ENCODE measurements around the gene PANK3.
"Not testable (repeated sequence)": the region's sequence is repeated elsewhere in the genome, so short reads cannot be mapped to it uniquely, and the experiment has no call there.

PANK3 gene

GRCh38 chr5:168557389-168557788, 21.8 kb downstream of the PANK3 start:
- Histone ChIP-seq H3K4me1 (ENCODE audit: control insufficient read depth, insufficient read depth, low read length) (no peaks in the 10 kb centered on the region), H3K27ac (ENCODE audit: insufficient read depth, low read depth, low read length, poor library complexity, severe bottlenecking) (no peak overlapping the region), H3K36me3 (ENCODE audit: control insufficient read depth, insufficient read depth, low read length) (peaks cover 53% of the 10 kb centered on the region), H3K9me3 (ENCODE audit: control insufficient read depth, low read length) (no peaks in the 10 kb centered on the region), H3K4me3 (ENCODE audit: insufficient read depth, low read depth, low read length) (no peak overlapping the region), H3K27me3 (ENCODE audit: control insufficient read depth, insufficient read depth, low read length, poor library complexity, severe bottlenecking) (no peaks in the 10 kb centered on the region)
- WGBS, 2 experiments = 94 to 100% methylated on average over 1 of the region's 2 CpGs

- Histone ChIP-seq H3K27me3 (ENCODE audit: control insufficient read depth, insufficient read depth, low read length, poor library complexity, severe bottlenecking) (no peaks in the 10 kb centered on the region), H3K36me3 (ENCODE audit: control insufficient read depth, insufficient read depth, low read length) (peaks cover 34% of the 10 kb centered on the region), H3K4me3 (ENCODE audit: insufficient read depth, low read depth, low read length) (no peak overlapping the region), H3K27ac (ENCODE audit: insufficient read depth, low read depth, low read length, poor library complexity, severe bottlenecking) (no peak overlapping the region), H3K9me3 (ENCODE audit: control insufficient read depth, low read length) (no peaks in the 10 kb centered on the region), H3K4me1 (ENCODE audit: control insufficient read depth, insufficient read depth, low read length) (no peaks in the 10 kb centered on the region)
- WGBS, 2 experiments = 93% methylated on average over 2 of the region's 2 CpGs; no CpG with 5 or more reads in 1 of the 2 experiments
Observed at GRCh38 chr5:168553377-168554130, 25.6 kb downstream of the PANK3 start.

GRCh38 chr5:168552146-168552545, 27.0 kb downstream of the PANK3 start:
- Histone ChIP-seq H3K36me3 (ENCODE audit: control insufficient read depth, insufficient read depth, low read length) (peaks cover 29% of the 10 kb centered on the region), H3K27me3 (ENCODE audit: control insufficient read depth, insufficient read depth, low read length, poor library complexity, severe bottlenecking) (no peaks in the 10 kb centered on the region), H3K4me1 (ENCODE audit: control insufficient read depth, insufficient read depth, low read length) (no peaks in the 10 kb centered on the region), H3K4me3 (ENCODE audit: insufficient read depth, low read depth, low read length) (no peak overlapping the region), H3K27ac (ENCODE audit: insufficient read depth, low read depth, low read length, poor library complexity, severe bottlenecking) (no peak overlapping the region), H3K9me3 (ENCODE audit: control insufficient read depth, low read length) (no peaks in the 10 kb centered on the region)
- 90 to 100% methylated on average over 1 of the region's 1 CpG for WGBS, 2 experiments

GRCh38 chr5:168550656-168551055, 28.5 kb downstream of the PANK3 start:
- peaks cover 20% of the 10 kb centered on the region for H3K36me3 ChIP-seq (ENCODE audit: control insufficient read depth, insufficient read depth, low read length)
- no peaks in the 10 kb centered on the region for H3K27me3 ChIP-seq (ENCODE audit: control insufficient read depth, insufficient read depth, low read length, poor library complexity, severe bottlenecking)
- no peaks in the 10 kb centered on the region for H3K4me1 ChIP-seq (ENCODE audit: control insufficient read depth, insufficient read depth, low read length)
- no peak overlapping the region for H3K4me3 ChIP-seq (ENCODE audit: insufficient read depth, low read depth, low read length)
- H3K27ac ChIP-seq (ENCODE audit: insufficient read depth, low read depth, low read length, poor library complexity, severe bottlenecking) = no peak overlapping the region
- no peaks in the 10 kb centered on the region for H3K9me3 ChIP-seq (ENCODE audit: control insufficient read depth, low read length)

- no peaks in the 10 kb centered on the region for H3K4me1 ChIP-seq (ENCODE audit: control insufficient read depth, insufficient read depth, low read length)
- H3K27me3 ChIP-seq (ENCODE audit: control insufficient read depth, insufficient read depth, low read length, poor library complexity, severe bottlenecking) = no peaks in the 10 kb centered on the region
- 92 to 93% methylated on average over 7 of the region's 7 CpGs for WGBS, 2 experiments
- H3K9me3 ChIP-seq (ENCODE audit: control insufficient read depth, low read length) = no peaks in the 10 kb centered on the region
- peaks cover 17% of the 10 kb centered on the region for H3K36me3 ChIP-seq (ENCODE audit: control insufficient read depth, insufficient read depth, low read length)
- no peak overlapping the region for H3K27ac ChIP-seq (ENCODE audit: insufficient read depth, low read depth, low read length, poor library complexity, severe bottlenecking)
- no peak overlapping the region for H3K4me3 ChIP-seq (ENCODE audit: insufficient read depth, low read depth, low read length)
Observed at GRCh38 chr5:168549554-168549953, 29.6 kb downstream of the PANK3 start.

GRCh38 chr5:168537176-168537575, 42.0 kb downstream of the PANK3 start:
- no peaks in the 10 kb centered on the region for H3K9me3 ChIP-seq (ENCODE audit: control insufficient read depth, low read length)
- no peak overlapping the region for H3K4me3 ChIP-seq (ENCODE audit: insufficient read depth, low read depth, low read length)
- WGBS, 2 experiments = 87 to 90% methylated on average over 2 of the region's 2 CpGs
- H3K36me3 ChIP-seq (ENCODE audit: control insufficient read depth, insufficient read depth, low read length) = no peaks in the 10 kb centered on the region
- no peaks in the 10 kb centered on the region for H3K27me3 ChIP-seq (ENCODE audit: control insufficient read depth, insufficient read depth, low read length, poor library complexity, severe bottlenecking)
- H3K27ac ChIP-seq (ENCODE audit: insufficient read depth, low read depth, low read length, poor library complexity, severe bottlenecking) = no peak overlapping the region
- H3K4me1 ChIP-seq (ENCODE audit: control insufficient read depth, insufficient read depth, low read length) = peaks cover 3% of the 10 kb centered on the region

- WGBS, 2 experiments = 89 to 90% methylated on average over 6 to 7 of the region's 7 CpGs
- H3K27ac ChIP-seq (ENCODE audit: insufficient read depth, low read depth, low read length, poor library complexity, severe bottlenecking); H3K36me3 ChIP-seq (ENCODE audit: control insufficient read depth, insufficient read depth, low read length); H3K4me3 ChIP-seq (ENCODE audit: insufficient read depth, low read depth, low read length); H3K9me3 ChIP-seq (ENCODE audit: control insufficient read depth, low read length): not testable (repeated sequence)
- Histone ChIP-seq H3K27me3 (ENCODE audit: control insufficient read depth, insufficient read depth, low read length, poor library complexity, severe bottlenecking) (peaks cover 20% of the 10 kb centered on the region), H3K4me1 (ENCODE audit: control insufficient read depth, insufficient read depth, low read length) (peaks cover 14% of the 10 kb centered on the region)
Observed at GRCh38 chr5:168534351-168534750, 44.8 kb downstream of the PANK3 start.

GRCh38 chr5:168531987-168532864, 46.9 kb downstream of the PANK3 start:
- peak overlapping the region; percentile 26 for H3K27ac ChIP-seq (ENCODE audit: insufficient read depth, low read depth, low read length, poor library complexity, severe bottlenecking)
- peaks cover 14% of the 10 kb centered on the region for H3K4me1 ChIP-seq (ENCODE audit: control insufficient read depth, insufficient read depth, low read length)
- H3K4me3 ChIP-seq (ENCODE audit: insufficient read depth, low read depth, low read length) = no peak overlapping the region
- H3K36me3 ChIP-seq (ENCODE audit: control insufficient read depth, insufficient read depth, low read length) = no peaks in the 10 kb centered on the region
- 85 to 91% methylated on average over 6 of the region's 6 CpGs for WGBS, 2 experiments
- H3K27me3 ChIP-seq (ENCODE audit: control insufficient read depth, insufficient read depth, low read length, poor library complexity, severe bottlenecking) = peaks cover 34% of the 10 kb centered on the region
- no peaks in the 10 kb centered on the region for H3K9me3 ChIP-seq (ENCODE audit: control insufficient read depth, low read length)

- H3K27me3 ChIP-seq (ENCODE audit: control insufficient read depth, insufficient read depth, low read length, poor library complexity, severe bottlenecking) = peaks cover 34% of the 10 kb centered on the region
- H3K4me3 ChIP-seq (ENCODE audit: insufficient read depth, low read depth, low read length) = no peak overlapping the region
- WGBS, 2 experiments = 72 to 74% methylated on average over 5 of the region's 5 CpGs
- no peak overlapping the region for H3K27ac ChIP-seq (ENCODE audit: insufficient read depth, low read depth, low read length, poor library complexity, severe bottlenecking)
- no peaks in the 10 kb centered on the region for H3K36me3 ChIP-seq (ENCODE audit: control insufficient read depth, insufficient read depth, low read length)
- peaks cover 14% of the 10 kb centered on the region for H3K4me1 ChIP-seq (ENCODE audit: control insufficient read depth, insufficient read depth, low read length)
- H3K9me3 ChIP-seq (ENCODE audit: control insufficient read depth, low read length) = no peaks in the 10 kb centered on the region
Observed at GRCh38 chr5:168531191-168531590, 48.0 kb downstream of the PANK3 start.

- no peaks in the 10 kb centered on the region for H3K9me3 ChIP-seq (ENCODE audit: control insufficient read depth, low read length)
- H3K27me3 ChIP-seq (ENCODE audit: control insufficient read depth, insufficient read depth, low read length, poor library complexity, severe bottlenecking) = peaks cover 34% of the 10 kb centered on the region
- H3K4me3 ChIP-seq (ENCODE audit: insufficient read depth, low read depth, low read length) = no peak overlapping the region
- H3K4me1 ChIP-seq (ENCODE audit: control insufficient read depth, insufficient read depth, low read length) = peaks cover 14% of the 10 kb centered on the region
- 90 to 94% methylated on average over 4 of the region's 4 CpGs for WGBS, 2 experiments
- H3K36me3 ChIP-seq (ENCODE audit: control insufficient read depth, insufficient read depth, low read length) = no peaks in the 10 kb centered on the region
- H3K27ac ChIP-seq (ENCODE audit: insufficient read depth, low read depth, low read length, poor library complexity, severe bottlenecking) = no peak overlapping the region
Observed at GRCh38 chr5:168530621-168531150, 48.5 kb downstream of the PANK3 start.

Data from ectodermal cell (in vitro differentiated cells).